Fibroblast of the conjunctiva (primary cell): ENCODE data around the gene ZFP3.
"Not testable (repeated sequence)": the region's sequence is repeated elsewhere in the genome, so short reads cannot be mapped to it uniquely, and the experiment has no call there.

Source experiments
- DNase-seq: peaks from one replicate; pipeline ENCODE4 v3.0.0-alpha.2; 2010; ENCODE audit warnings: low read depth

ZFP3 gene

DNA sequence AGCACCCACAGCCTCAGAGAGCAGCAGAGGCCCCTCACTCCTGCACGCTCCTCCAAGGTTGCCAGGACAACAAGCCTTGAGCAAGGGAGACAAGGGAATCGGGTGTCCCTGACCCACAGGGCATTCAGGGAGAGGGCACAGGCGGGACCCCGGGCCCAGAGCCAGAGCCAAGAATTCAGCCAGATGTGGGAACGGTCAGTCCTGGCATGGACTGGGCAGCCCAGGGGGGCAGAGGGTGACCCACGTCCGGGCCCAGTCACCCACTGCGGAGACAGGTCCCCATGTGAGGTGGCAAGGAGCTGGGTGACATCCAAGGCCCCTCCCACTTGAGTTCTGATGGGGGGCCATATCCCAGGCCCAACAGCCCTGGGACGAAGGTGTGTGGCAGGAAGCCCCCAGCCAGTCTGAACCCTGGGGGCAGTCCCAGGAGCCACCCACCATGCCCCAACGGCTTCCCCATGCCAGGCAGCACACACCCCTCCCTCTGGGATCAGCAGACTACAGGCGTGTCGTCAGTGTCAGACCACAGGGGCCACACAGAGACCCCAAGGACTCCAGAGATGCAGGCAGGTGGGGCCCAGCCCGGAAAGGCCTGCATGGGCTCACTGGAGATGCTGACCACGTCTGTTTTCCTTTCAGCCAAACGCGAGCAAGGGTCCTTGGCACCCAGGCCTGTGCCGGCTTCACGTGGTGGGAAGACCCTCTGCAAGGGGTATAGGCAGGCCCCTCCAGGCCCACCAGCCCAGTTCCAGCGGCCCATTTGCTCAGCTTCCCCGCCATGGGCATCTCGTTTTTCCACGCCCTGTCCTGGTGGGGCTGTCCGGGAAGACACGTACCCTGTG lies 60.6 kb downstream of the ZFP3 start:
- DNase-seq: no peak

DNA sequence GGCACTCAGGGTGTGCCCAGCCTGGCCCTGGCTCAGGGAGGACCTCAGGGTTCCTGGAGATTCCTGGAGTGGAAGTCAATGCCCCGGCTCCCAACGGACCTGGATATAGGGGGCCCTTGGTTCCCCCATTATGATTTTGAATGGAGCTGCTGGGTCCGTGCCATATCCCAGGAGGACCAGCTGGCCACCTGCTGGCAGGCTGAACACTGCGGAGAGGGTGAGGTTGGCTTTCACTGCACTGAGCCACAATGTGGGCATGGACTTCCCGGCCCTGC lies 61.1 kb downstream of the ZFP3 start:
- no peak for DNase-seq

DNA sequence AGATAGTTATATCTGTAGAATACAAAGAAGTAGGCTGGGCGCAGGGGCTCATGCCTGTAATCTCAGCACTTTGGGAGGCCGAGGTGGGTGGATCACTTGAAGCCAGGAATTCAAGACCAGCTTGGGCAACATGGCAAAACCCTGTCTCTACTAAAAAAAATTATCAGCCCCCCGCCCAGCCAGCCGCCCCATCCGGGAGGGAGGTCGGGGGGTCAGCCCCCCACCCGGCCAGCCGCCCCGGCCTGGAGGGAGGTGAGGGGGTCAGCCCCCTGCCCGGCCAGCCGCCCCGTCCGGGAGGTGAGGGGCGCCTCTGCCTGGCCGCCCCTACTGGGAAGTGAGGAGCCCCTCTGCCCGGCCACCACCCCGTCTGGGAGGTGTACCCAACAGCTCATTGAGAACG lies 64.6 kb downstream of the ZFP3 start:
- DNase-seq: not testable (repeated sequence)
